DND-41 (cell line): ENCODE results near the gene ALDH8A1.
A peak's percentile ranks its signal among the peaks of the same experiment; 100 is the strongest.

Experiments
- ATAC-seq: fragments of 200-7000 bp; cut with Tn5 transposase; 3 replicates; pipeline ENCODE4 v1.9.1; 2021; ENCODE audit warnings: low read depth; ENCODE audit not compliant: insufficient read depth
- DNase-seq: peaks from one replicate; pipeline ENCODE4 v3.0.0-alpha.2; 2020
- H2AFZ ChIP-seq: 2 replicates; pipeline ENCODE4 v1.6.0; 2012; ENCODE audit warnings: low read depth, low read length
- H3K27ac ChIP-seq: 2 replicates; pipeline ENCODE4 v1.5.1; 2012; ENCODE audit warnings: low read length, inconsistent platforms
- H3K27me3 ChIP-seq: fragments of 200-600 bp; sonication (generic); 2 replicates; pipeline ENCODE4 v1.6.0; 2012; ENCODE audit warnings: low read length, mild to moderate bottlenecking, inconsistent platforms; ENCODE audit not compliant: insufficient read depth, poor library complexity
- H3K36me3 ChIP-seq: 2 replicates; pipeline ENCODE4 v1.5.1; 2012; ENCODE audit warnings: low read length, inconsistent platforms; ENCODE audit not compliant: insufficient read depth
- H3K4me1 ChIP-seq: 2 replicates; pipeline ENCODE4 v1.5.1; 2012; ENCODE audit warnings: mild to moderate bottlenecking, low read length; ENCODE audit not compliant: insufficient read depth
- H3K4me2 ChIP-seq: 2 replicates; pipeline ENCODE4 v1.6.0; 2012; ENCODE audit warnings: mild to moderate bottlenecking, moderate library complexity, low read length, inconsistent platforms; ENCODE audit not compliant: insufficient read depth
- H3K4me3 ChIP-seq, 2 experiments: fragments of 200-600 bp in 1 of 2; shearing (Covaris generic) in 1 of 2; 2 replicates each; pipeline ENCODE4 v1.5.1; 2012 to 2016; ENCODE audit warnings: inconsistent platforms in 2 of 2, low read length in 2 of 2, mild to moderate bottlenecking in 2 of 2, low read depth in 1 of 2, moderate library complexity in 1 of 2
- H3K79me2 ChIP-seq: 2 replicates; pipeline ENCODE4 v1.6.0; 2012; ENCODE audit warnings: low read length, inconsistent platforms; ENCODE audit not compliant: insufficient read depth
- H3K9ac ChIP-seq: 2 replicates; pipeline ENCODE4 v1.6.0; 2012; ENCODE audit warnings: low read depth, mild to moderate bottlenecking, inconsistent platforms, low read length, moderate library complexity
- H3K9me3 ChIP-seq: 2 replicates; pipeline ENCODE4 v1.5.1; 2012; ENCODE audit warnings: low read length, moderate library complexity, mild to moderate bottlenecking, inconsistent platforms; ENCODE audit not compliant: insufficient read depth, severe bottlenecking
- H4K20me1 ChIP-seq: 2 replicates; pipeline ENCODE4 v1.6.0; 2012; ENCODE audit warnings: low read length; ENCODE audit not compliant: insufficient read depth
- EZH2 ChIP-seq: IDR thresholded peaks from 3 replicates; pipeline ENCODE4 v1.6.1; 2012; ENCODE audit warnings: borderline replicate concordance, low read depth, mild to moderate bottlenecking, moderate library complexity, low read length, inconsistent platforms; ENCODE audit not compliant: severe bottlenecking
- TF ChIP-seq, protein P1 (sequence below): IDR thresholded peaks from 2 replicates; pipeline ENCODE4 v1.5.1; 2012; ENCODE audit warnings: borderline replicate concordance, low read length, moderate library complexity, mild to moderate bottlenecking; ENCODE audit not compliant: poor library complexity, severe bottlenecking; ENCODE audit errors: extremely low read depth

Gene ALDH8A1

DNA sequence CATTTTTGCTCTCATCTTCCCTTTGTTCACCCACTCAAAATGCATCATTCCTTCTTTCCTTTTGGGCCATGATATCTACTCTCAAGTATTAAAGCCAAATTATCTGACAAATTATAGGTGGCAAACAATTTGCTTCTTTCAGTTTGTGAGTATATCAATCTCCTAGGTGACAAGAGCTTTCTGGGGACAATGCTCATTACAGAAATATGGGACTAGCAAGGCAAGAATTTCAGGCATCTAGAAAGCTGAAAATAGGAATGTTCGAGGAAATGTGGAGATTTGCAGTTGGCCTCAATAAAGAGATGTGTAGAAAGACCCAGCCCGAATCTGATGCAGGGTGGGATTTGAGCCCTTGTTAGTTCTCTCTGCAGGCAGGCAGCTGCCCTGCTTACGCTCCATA is 71.8 kb downstream of the ALDH8A1 start:
- Histone ChIP-seq H3K4me3 (no peak overlapping the region), H3K27ac (no peak overlapping the region), H3K9ac (no peak overlapping the region), H3K4me2 (no peak overlapping the region), H4K20me1 (no peaks in the 10 kb centered on the region), H3K36me3 (no peaks in the 10 kb centered on the region), H2AFZ (no peak overlapping the region), H3K27me3 (no peaks in the 10 kb centered on the region), H3K9me3 (peaks cover 14% of the 10 kb centered on the region), H3K79me2 (no peaks in the 10 kb centered on the region), H3K4me1 (no peaks in the 10 kb centered on the region)
- DNase-seq, result no peak
- TF ChIP-seq EZH2, result no peak
- TF ChIP-seq, protein P1, sequence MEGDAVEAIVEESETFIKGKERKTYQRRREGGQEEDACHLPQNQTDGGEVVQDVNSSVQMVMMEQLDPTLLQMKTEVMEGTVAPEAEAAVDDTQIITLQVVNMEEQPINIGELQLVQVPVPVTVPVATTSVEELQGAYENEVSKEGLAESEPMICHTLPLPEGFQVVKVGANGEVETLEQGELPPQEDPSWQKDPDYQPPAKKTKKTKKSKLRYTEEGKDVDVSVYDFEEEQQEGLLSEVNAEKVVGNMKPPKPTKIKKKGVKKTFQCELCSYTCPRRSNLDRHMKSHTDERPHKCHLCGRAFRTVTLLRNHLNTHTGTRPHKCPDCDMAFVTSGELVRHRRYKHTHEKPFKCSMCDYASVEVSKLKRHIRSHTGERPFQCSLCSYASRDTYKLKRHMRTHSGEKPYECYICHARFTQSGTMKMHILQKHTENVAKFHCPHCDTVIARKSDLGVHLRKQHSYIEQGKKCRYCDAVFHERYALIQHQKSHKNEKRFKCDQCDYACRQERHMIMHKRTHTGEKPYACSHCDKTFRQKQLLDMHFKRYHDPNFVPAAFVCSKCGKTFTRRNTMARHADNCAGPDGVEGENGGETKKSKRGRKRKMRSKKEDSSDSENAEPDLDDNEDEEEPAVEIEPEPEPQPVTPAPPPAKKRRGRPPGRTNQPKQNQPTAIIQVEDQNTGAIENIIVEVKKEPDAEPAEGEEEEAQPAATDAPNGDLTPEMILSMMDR, result no peak
- ATAC-seq, result no peak

DNA sequence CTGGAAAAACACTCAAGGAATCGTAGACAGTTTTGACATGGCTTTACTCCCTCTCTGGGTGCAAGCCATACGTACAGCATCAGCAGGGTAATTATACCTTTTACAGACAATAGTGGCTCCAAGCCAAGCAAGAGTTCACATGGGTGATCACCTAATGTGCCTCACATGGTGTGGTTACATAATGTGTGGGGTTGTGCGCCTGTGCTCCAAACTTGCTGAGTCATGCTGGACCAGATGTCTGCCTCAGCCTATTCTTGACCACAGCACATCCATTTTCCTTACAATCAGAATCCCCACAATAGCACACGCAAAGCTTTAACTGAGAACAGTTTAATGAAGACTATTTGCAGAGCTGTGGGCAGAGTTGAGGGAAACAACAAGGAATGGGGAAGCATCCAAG is 74.5 kb downstream of the ALDH8A1 start:
- Histone ChIP-seq H3K4me3 (no peak overlapping the region), H3K27ac (no peak overlapping the region), H3K9me3 (peaks cover 14% of the 10 kb centered on the region), H3K27me3 (no peaks in the 10 kb centered on the region), H3K4me1 (peaks cover 12% of the 10 kb centered on the region), H3K9ac (no peak overlapping the region), H2AFZ (no peak overlapping the region), H3K79me2 (no peaks in the 10 kb centered on the region), H4K20me1 (no peaks in the 10 kb centered on the region), H3K36me3 (no peaks in the 10 kb centered on the region), H3K4me2 (no peak overlapping the region)
- TF ChIP-seq EZH2, result no peak
- TF ChIP-seq, protein P1, result no peak
- DNase-seq (peak; percentile 24), ATAC-seq (no peak)

DNA sequence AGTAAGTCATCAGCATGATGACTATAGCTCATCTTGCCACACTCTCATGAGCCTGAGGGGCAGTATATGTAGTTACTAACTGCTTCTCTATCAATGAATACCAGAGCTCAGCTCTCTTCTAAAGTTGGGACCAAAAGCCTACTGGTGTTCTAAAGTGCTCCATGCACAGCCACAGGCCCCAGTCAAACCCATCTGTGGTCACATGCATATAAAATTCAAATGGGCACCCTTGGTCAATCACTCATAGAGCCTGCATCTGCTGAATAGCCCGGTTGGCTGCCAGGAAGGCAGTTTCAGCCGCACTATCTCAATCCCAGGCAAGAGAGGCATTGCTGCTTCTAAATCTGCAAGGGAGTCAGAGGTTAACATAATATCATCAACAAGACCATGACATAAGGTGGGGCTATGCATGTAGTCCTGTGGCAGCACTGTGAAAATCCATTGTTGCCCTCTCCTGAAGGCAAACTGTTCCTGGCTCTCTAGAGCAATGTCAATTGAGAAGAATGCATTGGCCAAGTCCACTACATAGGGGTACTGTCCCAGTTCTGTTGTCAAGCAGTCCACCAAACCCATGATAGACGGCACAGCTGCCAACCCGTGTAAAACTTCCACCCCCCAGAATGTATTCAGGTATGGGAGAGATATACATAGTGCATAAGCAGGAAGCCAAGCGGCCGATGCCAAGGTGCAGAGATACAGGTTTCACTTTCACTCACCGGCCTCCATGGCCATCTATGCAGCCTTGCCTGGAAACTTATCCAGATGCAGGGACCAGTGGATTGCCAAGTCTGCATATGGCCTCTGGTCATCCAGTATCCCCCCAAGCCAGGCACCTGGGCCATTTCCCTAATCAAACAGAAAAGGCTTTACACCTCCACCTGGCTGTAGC is 76.2 kb downstream of the ALDH8A1 start:
- H3K4me3 ChIP-seq, result no peak overlapping the region
- no peaks in the 10 kb centered on the region for H3K27me3 ChIP-seq
- no peaks in the 10 kb centered on the region for H3K36me3 ChIP-seq
- peaks cover 14% of the 10 kb centered on the region for H3K9me3 ChIP-seq
- no peak for DNase-seq
- H3K4me2 ChIP-seq, result no peak overlapping the region
- no peak overlapping the region for H2AFZ ChIP-seq
- no peak for TF ChIP-seq EZH2
- TF ChIP-seq, protein P1, result no peak
- no peak overlapping the region for H3K9ac ChIP-seq
- no peaks in the 10 kb centered on the region for H4K20me1 ChIP-seq
- H3K79me2 ChIP-seq, result no peaks in the 10 kb centered on the region
- H3K27ac ChIP-seq, result no peak overlapping the region
- peaks cover 19% of the 10 kb centered on the region for H3K4me1 ChIP-seq
- ATAC-seq, result no peak
